HEK293T (cell line): ENCODE data around the gene BPGM.

ENCODE experiments used
- ARNT ChIP-seq: fragments of 450-650 bp; IDR thresholded peaks from 2 replicates; pipeline ENCODE4 v1.6.1; 2017; ENCODE audit warnings: mild to moderate bottlenecking
- BHLHE40 ChIP-seq: fragments of 450-650 bp; IDR thresholded peaks from 2 replicates; pipeline ENCODE4 v1.6.1; 2016; ENCODE audit warnings: mild to moderate bottlenecking, moderate library complexity, borderline replicate concordance
- ELF4 ChIP-seq: fragments of 450-650 bp; IDR thresholded peaks from 2 replicates; pipeline ENCODE4 v1.6.1; 2017; ENCODE audit warnings: antibody characterized with exemption
- FOXA1 ChIP-seq: fragments of 450-650 bp; IDR thresholded peaks from 2 replicates; pipeline ENCODE4 v1.6.1; 2016; ENCODE audit warnings: mild to moderate bottlenecking
- FOXK2 ChIP-seq: fragments of 450-650 bp; IDR thresholded peaks from 2 replicates; pipeline ENCODE4 v1.6.1; 2016; ENCODE audit warnings: mild to moderate bottlenecking
- FOXM1 ChIP-seq: fragments of 450-650 bp; IDR thresholded peaks from 2 replicates; pipeline ENCODE4 v1.6.1; 2017; ENCODE audit warnings: mild to moderate bottlenecking, borderline replicate concordance
- HDGF ChIP-seq: fragments of 450-650 bp; IDR thresholded peaks from 2 replicates; pipeline ENCODE4 v1.6.1; 2017; ENCODE audit warnings: antibody characterized with exemption, borderline replicate concordance
- L3MBTL2 ChIP-seq: fragments of 450-650 bp; conservative IDR thresholded peaks from 2 replicates; pipeline ENCODE4 v1.6.1; 2016; ENCODE audit warnings: mild to moderate bottlenecking
- LEF1 ChIP-seq: fragments of 450-650 bp; IDR thresholded peaks from 2 replicates; pipeline ENCODE4 v1.6.1; 2017; ENCODE audit warnings: mild to moderate bottlenecking, borderline replicate concordance
- NFRKB ChIP-seq: fragments of 450-650 bp; IDR thresholded peaks from 2 replicates; pipeline ENCODE4 v1.6.1; 2016; ENCODE audit warnings: mild to moderate bottlenecking, moderate library complexity
- SP1 ChIP-seq: fragments of 450-650 bp; IDR thresholded peaks from 2 replicates; pipeline ENCODE4 v1.6.1; 2017
- SUZ12 ChIP-seq: fragments of 450-650 bp; IDR thresholded peaks from 2 replicates; pipeline ENCODE4 v1.6.1; 2016; ENCODE audit warnings: mild to moderate bottlenecking
- TARDBP ChIP-seq: fragments of 450-650 bp; IDR thresholded peaks from 2 replicates; pipeline ENCODE4 v1.6.1; 2016
- ZNF384 ChIP-seq: fragments of 450-650 bp; IDR thresholded peaks from 2 replicates; pipeline ENCODE4 v1.6.1; 2016

- no peak for TF ChIP-seq FOXM1
- TF ChIP-seq ARNT: no peak
- TF ChIP-seq TARDBP: no peak
- TF ChIP-seq FOXK2: no peak
- TF ChIP-seq ZNF384: no peak
- TF ChIP-seq HDGF: no peak
- TF ChIP-seq SUZ12: no peak
- no peak for TF ChIP-seq BHLHE40
- no peak for TF ChIP-seq NFRKB
- no peak for TF ChIP-seq ELF4
- no peak for TF ChIP-seq SP1
- TF ChIP-seq LEF1: no peak
- TF ChIP-seq FOXA1: no peak
- no peak for TF ChIP-seq L3MBTL2
These were observed 76.2 kb downstream of the BPGM start for GRCh38 chr7:134722786-134723322.
